Dendritic cell treated with granulocyte-macrophage colony-stimulating factor and Interleukin-4, amounts not matched to agents 40 ng/mL and 50 ng/mL, for 4 days (primary cell): Measurements from ENCODE around the gene FLVCR2.
A peak's percentile ranks its signal among the peaks of the same experiment; 100 is the strongest.

ENCODE experiments used
- H3K27ac Mint-ChIP-seq: one replicate; pipeline ENCODE4 v1.8.0; 2022; ENCODE audit warnings: mild to moderate bottlenecking, mixed read lengths
- H3K27me3 Mint-ChIP-seq: one replicate; pipeline ENCODE4 v1.8.0; 2022; ENCODE audit warnings: mild to moderate bottlenecking, mixed read lengths
- H3K36me3 Mint-ChIP-seq: one replicate; pipeline ENCODE4 v1.8.0; 2022; ENCODE audit warnings: low read depth, mixed read lengths
- H3K4me1 Mint-ChIP-seq: one replicate; pipeline ENCODE4 v1.8.0; 2022; ENCODE audit warnings: low read depth, mixed read lengths
- H3K4me3 Mint-ChIP-seq: one replicate; pipeline ENCODE4 v1.8.0; 2022; ENCODE audit warnings: mild to moderate bottlenecking, moderate library complexity, mixed read lengths
- H3K9me3 Mint-ChIP-seq: one replicate; pipeline ENCODE4 v1.8.0; 2022; ENCODE audit warnings: mixed read lengths
- intact Hi-C: fragments of 100-400 bp; cut with micrococcal nuclease; formaldehyde crosslinking; loops from one replicate; pipeline ENCODE4 v1.15.0; 2022

The FLVCR2 gene

GRCh38 chr14:75610834-75611233 lies 32.4 kb downstream of the FLVCR2 start:
- intact Hi-C loops, result no loop called here
- Mint-ChIP-seq H3K27me3 (no peaks in the 10 kb centered on the region), H3K36me3 (peaks cover 80% of the 10 kb centered on the region), H3K4me1 (peaks cover 90% of the 10 kb centered on the region), H3K27ac (peak overlapping the region; percentile 94), H3K4me3 (peak overlapping the region; percentile 50), H3K9me3 (peaks cover 24% of the 10 kb centered on the region)

GRCh38 chr14:75612157-75612556 lies 33.7 kb downstream of the FLVCR2 start:
- intact Hi-C loops, result no loop called here
- peaks cover 23% of the 10 kb centered on the region for H3K9me3 Mint-ChIP-seq
- H3K4me1 Mint-ChIP-seq, result peaks cover 93% of the 10 kb centered on the region
- H3K27me3 Mint-ChIP-seq, result no peaks in the 10 kb centered on the region
- peak overlapping the region; percentile 94 for H3K27ac Mint-ChIP-seq
- no peak overlapping the region for H3K4me3 Mint-ChIP-seq
- peaks cover 77% of the 10 kb centered on the region for H3K36me3 Mint-ChIP-seq

- no peaks in the 10 kb centered on the region for H3K27me3 Mint-ChIP-seq
- peaks cover 17% of the 10 kb centered on the region for H3K9me3 Mint-ChIP-seq
- H3K4me3 Mint-ChIP-seq, result peak overlapping the region; percentile 61
- H3K27ac Mint-ChIP-seq, result peak overlapping the region; percentile 94
- peaks cover 89% of the 10 kb centered on the region for H3K4me1 Mint-ChIP-seq
- intact Hi-C loops, result loop anchor here (2.0 kb wide), 1 partner anchor 13 kb away; no protein-coding TSS in a partner anchor
- peaks cover 70% of the 10 kb centered on the region for H3K36me3 Mint-ChIP-seq
Measured at GRCh38 chr14:75614179-75614578, 35.8 kb downstream of the FLVCR2 start.

GRCh38 chr14:75615200-75615599 lies 36.8 kb downstream of the FLVCR2 start:
- Mint-ChIP-seq H3K4me1 (peaks cover 89% of the 10 kb centered on the region), H3K27ac (peak overlapping the region; percentile 94), H3K9me3 (peaks cover 17% of the 10 kb centered on the region), H3K4me3 (peak overlapping the region; percentile 27), H3K27me3 (no peaks in the 10 kb centered on the region), H3K36me3 (peaks cover 70% of the 10 kb centered on the region)
- intact Hi-C loops, result loop anchor here (1.0 to 2.0 kb wide), 2 partner anchors 14 to 37 kb away; partner anchors contain the start of gene FLVCR2

- H3K27ac Mint-ChIP-seq, result peak overlapping the region; percentile 84
- H3K36me3 Mint-ChIP-seq, result peaks cover 67% of the 10 kb centered on the region
- intact Hi-C loops, result no loop called here
- peaks cover 3% of the 10 kb centered on the region for H3K9me3 Mint-ChIP-seq
- H3K4me1 Mint-ChIP-seq, result peaks cover 80% of the 10 kb centered on the region
- H3K27me3 Mint-ChIP-seq, result no peaks in the 10 kb centered on the region
- no peak overlapping the region for H3K4me3 Mint-ChIP-seq
Measured at GRCh38 chr14:75619548-75619947, 41.1 kb downstream of the FLVCR2 start.

- Mint-ChIP-seq H3K27ac (peak overlapping the region; percentile 40), H3K36me3 (peaks cover 87% of the 10 kb centered on the region), H3K4me3 (no peak overlapping the region), H3K4me1 (peaks cover 59% of the 10 kb centered on the region), H3K27me3 (no peaks in the 10 kb centered on the region), H3K9me3 (no peaks in the 10 kb centered on the region)
- intact Hi-C loops, result no loop called here
Measured at GRCh38 chr14:75625034-75625433, 46.6 kb downstream of the FLVCR2 start.

GRCh38 chr14:75626396-75626795 lies 48.0 kb downstream of the FLVCR2 start:
- no peaks in the 10 kb centered on the region for H3K27me3 Mint-ChIP-seq
- intact Hi-C loops, result no loop called here
- H3K27ac Mint-ChIP-seq, result no peak overlapping the region
- H3K36me3 Mint-ChIP-seq, result peaks cover 87% of the 10 kb centered on the region
- peaks cover 45% of the 10 kb centered on the region for H3K4me1 Mint-ChIP-seq
- H3K4me3 Mint-ChIP-seq, result no peak overlapping the region
- no peaks in the 10 kb centered on the region for H3K9me3 Mint-ChIP-seq

- intact Hi-C loops, result no loop called here
- Mint-ChIP-seq H3K27me3 (no peaks in the 10 kb centered on the region), H3K36me3 (peaks cover 87% of the 10 kb centered on the region), H3K4me1 (peaks cover 40% of the 10 kb centered on the region), H3K9me3 (no peaks in the 10 kb centered on the region), H3K4me3 (no peak overlapping the region), H3K27ac (no peak overlapping the region)
Measured at GRCh38 chr14:75626863-75627262, 48.4 kb downstream of the FLVCR2 start.

- no peaks in the 10 kb centered on the region for H3K27me3 Mint-ChIP-seq
- intact Hi-C loops, result no loop called here
- no peak overlapping the region for H3K4me3 Mint-ChIP-seq
- peaks cover 85% of the 10 kb centered on the region for H3K36me3 Mint-ChIP-seq
- H3K9me3 Mint-ChIP-seq, result no peaks in the 10 kb centered on the region
- no peak overlapping the region for H3K27ac Mint-ChIP-seq
- peaks cover 37% of the 10 kb centered on the region for H3K4me1 Mint-ChIP-seq
Measured at GRCh38 chr14:75627406-75627805, 49.0 kb downstream of the FLVCR2 start.

GRCh38 chr14:75628816-75629215 lies 50.4 kb downstream of the FLVCR2 start:
- Mint-ChIP-seq H3K4me3 (no peak overlapping the region), H3K27ac (no peak overlapping the region), H3K36me3 (peaks cover 90% of the 10 kb centered on the region), H3K9me3 (no peaks in the 10 kb centered on the region), H3K27me3 (no peaks in the 10 kb centered on the region), H3K4me1 (peaks cover 30% of the 10 kb centered on the region)
- intact Hi-C loops, result no loop called here

- no peaks in the 10 kb centered on the region for H3K9me3 Mint-ChIP-seq
- peaks cover 90% of the 10 kb centered on the region for H3K36me3 Mint-ChIP-seq
- H3K4me1 Mint-ChIP-seq, result peaks cover 13% of the 10 kb centered on the region
- H3K27me3 Mint-ChIP-seq, result no peaks in the 10 kb centered on the region
- H3K4me3 Mint-ChIP-seq, result no peak overlapping the region
- H3K27ac Mint-ChIP-seq, result no peak overlapping the region
- intact Hi-C loops, result no loop called here
Measured at GRCh38 chr14:75630695-75631452, 52.5 kb downstream of the FLVCR2 start.

- Mint-ChIP-seq H3K9me3 (no peaks in the 10 kb centered on the region), H3K27me3 (no peaks in the 10 kb centered on the region), H3K4me1 (peaks cover 8% of the 10 kb centered on the region), H3K27ac (no peak overlapping the region), H3K4me3 (no peak overlapping the region), H3K36me3 (peaks cover 90% of the 10 kb centered on the region)
- intact Hi-C loops, result no loop called here
Measured at GRCh38 chr14:75631453-75631831, 53.0 kb downstream of the FLVCR2 start.

GRCh38 chr14:75634848-75635247 lies 56.4 kb downstream of the FLVCR2 start:
- Mint-ChIP-seq H3K27me3 (no peaks in the 10 kb centered on the region), H3K4me1 (peaks cover 11% of the 10 kb centered on the region), H3K4me3 (no peak overlapping the region), H3K27ac (no peak overlapping the region), H3K9me3 (no peaks in the 10 kb centered on the region), H3K36me3 (peaks cover 95% of the 10 kb centered on the region)
- intact Hi-C loops, result no loop called here

GRCh38 chr14:75636100-75636692 lies 57.8 kb downstream of the FLVCR2 start:
- peaks cover 11% of the 10 kb centered on the region for H3K4me1 Mint-ChIP-seq
- H3K4me3 Mint-ChIP-seq, result no peak overlapping the region
- no peaks in the 10 kb centered on the region for H3K27me3 Mint-ChIP-seq
- intact Hi-C loops, result no loop called here
- peaks cover 95% of the 10 kb centered on the region for H3K36me3 Mint-ChIP-seq
- no peaks in the 10 kb centered on the region for H3K9me3 Mint-ChIP-seq
- no peak overlapping the region for H3K27ac Mint-ChIP-seq
